GM20000 (cell line): ENCODE results near the gene B3GAT2.

Source experiments
- DNase-seq: peaks from one replicate; pipeline ENCODE4 v3.0.0; 2012; ENCODE audit warnings: low spot score
- TF ChIP-seq, protein P1 (sequence below): IDR thresholded peaks from 2 replicates; pipeline ENCODE4 v1.5.1; 2012; ENCODE audit warnings: mild to moderate bottlenecking, control low read depth; ENCODE audit errors: extremely low read depth, missing control alignments

B3GAT2 gene

DNA sequence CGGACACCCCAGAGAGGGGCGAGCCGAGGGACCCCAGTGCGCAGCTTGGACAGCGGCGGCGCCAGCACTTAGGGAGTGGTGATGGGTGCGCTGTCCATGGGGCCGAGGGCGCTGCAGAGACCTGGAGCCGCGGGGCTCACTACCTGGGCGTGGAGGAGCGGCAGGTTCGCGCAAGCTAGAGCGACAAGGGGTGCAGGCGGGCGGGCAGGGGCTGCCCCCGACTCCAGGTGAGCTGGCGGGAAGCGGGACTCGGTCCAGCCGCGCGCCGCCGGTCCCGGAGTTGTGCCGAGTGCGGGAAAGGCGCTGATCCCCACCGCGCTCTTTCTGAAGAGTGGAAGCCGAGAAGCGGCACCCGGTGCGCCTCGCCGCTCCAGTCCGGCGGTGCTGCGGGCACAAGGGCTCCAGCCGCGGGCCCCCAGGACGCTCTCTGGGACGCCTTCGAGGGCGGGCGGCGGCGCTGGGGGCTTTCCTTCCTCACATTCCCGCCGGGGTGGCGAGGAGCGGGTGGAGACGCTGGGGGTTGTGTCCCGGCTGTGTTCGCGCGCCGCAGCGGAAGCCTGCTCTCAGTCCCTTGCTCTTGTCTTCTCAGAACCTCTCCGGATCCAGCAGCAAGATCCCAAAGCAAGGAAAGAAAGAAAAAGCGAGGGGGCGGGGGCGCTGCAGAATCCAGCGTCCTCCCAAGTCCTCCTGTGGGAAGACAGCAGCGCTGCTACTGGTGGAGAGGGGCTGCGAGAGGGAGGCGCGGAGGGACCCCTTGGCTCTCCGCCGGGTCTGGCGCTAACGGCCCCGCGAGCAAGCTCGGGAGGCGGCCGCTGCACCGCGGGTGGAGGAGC lies at the start of gene B3GAT2:
Gene B3GAT2, minus strand, starts transcription at position 610 of the 833 bp plus-strand sequence. CDS start 631 bp downstream, outside the sequence.
- peak; percentile 32 for DNase-seq
- TF ChIP-seq, protein P1, sequence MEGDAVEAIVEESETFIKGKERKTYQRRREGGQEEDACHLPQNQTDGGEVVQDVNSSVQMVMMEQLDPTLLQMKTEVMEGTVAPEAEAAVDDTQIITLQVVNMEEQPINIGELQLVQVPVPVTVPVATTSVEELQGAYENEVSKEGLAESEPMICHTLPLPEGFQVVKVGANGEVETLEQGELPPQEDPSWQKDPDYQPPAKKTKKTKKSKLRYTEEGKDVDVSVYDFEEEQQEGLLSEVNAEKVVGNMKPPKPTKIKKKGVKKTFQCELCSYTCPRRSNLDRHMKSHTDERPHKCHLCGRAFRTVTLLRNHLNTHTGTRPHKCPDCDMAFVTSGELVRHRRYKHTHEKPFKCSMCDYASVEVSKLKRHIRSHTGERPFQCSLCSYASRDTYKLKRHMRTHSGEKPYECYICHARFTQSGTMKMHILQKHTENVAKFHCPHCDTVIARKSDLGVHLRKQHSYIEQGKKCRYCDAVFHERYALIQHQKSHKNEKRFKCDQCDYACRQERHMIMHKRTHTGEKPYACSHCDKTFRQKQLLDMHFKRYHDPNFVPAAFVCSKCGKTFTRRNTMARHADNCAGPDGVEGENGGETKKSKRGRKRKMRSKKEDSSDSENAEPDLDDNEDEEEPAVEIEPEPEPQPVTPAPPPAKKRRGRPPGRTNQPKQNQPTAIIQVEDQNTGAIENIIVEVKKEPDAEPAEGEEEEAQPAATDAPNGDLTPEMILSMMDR, result no peak

DNA sequence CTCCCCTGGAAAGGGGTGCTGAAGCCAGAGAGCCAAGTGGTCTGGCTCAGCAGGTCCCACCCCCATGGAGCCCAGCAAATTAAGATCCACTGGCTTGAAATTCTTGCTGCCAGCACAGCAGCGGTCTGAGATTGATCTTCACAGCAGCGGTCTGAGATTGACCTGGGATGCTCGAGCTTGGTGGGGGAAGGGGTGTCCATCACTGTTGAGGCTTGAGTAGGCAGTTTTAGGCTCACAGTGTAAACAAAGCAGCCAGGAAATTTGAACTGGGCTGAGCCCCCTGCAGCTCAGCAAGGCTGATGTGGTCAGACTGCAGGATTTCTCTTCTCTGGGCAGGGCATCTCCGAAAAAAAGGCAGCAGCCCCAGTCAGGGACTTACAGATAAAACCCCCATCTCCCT lies 41.3 kb upstream of the B3GAT2 start:
- TF ChIP-seq, protein P1, result no peak
- DNase-seq, result no peak

- DNase-seq, result no peak
- TF ChIP-seq, protein P1, result no peak
Measured at GRCh38 chr6:70997379-70997778, 40.5 kb upstream of the B3GAT2 start.

DNA sequence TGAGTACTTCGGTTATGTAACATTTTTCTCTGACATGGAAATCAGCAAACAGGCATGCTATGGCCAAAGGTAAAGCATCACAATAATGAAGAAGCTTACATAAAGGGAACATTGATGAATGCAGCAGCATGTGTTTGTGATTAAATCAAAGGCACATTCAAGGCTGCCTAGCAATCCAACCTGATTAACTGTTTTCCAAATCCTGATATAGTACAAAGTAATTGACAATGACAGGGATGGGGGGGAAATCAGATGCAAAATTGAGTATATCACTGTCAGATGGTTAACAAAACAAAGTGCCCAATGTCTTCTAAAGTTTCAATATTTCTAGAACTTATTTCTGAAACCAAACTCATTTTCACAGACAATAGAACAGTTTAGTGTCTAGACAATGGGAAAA lies 39.2 kb upstream of the B3GAT2 start:
- TF ChIP-seq, protein P1, result no peak
- DNase-seq, result no peak

- no peak for DNase-seq
- TF ChIP-seq, protein P1, result no peak
Measured at GRCh38 chr6:70995411-70995810, 38.6 kb upstream of the B3GAT2 start.

- TF ChIP-seq, protein P1, result no peak
Measured at GRCh38 chr6:70991253-70991652, 34.4 kb upstream of the B3GAT2 start.

DNA sequence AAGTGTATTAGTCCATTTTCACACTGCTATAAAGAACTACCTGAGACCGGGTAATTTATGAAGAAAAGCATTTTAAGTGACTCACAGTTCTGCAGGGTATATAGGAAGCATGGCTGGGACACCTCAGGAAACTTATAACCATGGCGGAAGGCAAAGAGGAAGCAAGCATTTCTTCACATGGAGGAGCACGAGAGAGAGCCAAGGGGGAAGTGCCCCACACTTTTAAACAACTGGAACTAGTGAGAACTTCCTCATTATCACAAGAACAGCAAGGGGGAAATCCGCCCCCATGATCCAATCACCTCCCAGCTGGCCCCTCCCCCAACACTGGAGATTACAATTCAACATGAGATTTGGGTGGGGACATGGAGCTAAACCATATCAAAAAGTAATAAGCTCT lies 28.3 kb upstream of the B3GAT2 start:
- TF ChIP-seq, protein P1, result no peak
- DNase-seq, result no peak

More at GRCh38 chr6:70991253-70991652, 34.4 kb upstream of the B3GAT2 start:
- no peak for DNase-seq
